HG03064 (cell line): ENCODE results near the gene NCR1.
"Not testable (repeated sequence)": the region's sequence is repeated elsewhere in the genome, so short reads cannot be mapped to it uniquely, and the experiment has no call there.

ENCODE experiments used
- ATAC-seq: cut with Tn5 transposase; IDR thresholded peaks from one replicate; pipeline ENCODE4 v1.9.1; 2021; ENCODE audit warnings: low read depth; ENCODE audit not compliant: unreplicated experiment

The NCR1 gene

DNA sequence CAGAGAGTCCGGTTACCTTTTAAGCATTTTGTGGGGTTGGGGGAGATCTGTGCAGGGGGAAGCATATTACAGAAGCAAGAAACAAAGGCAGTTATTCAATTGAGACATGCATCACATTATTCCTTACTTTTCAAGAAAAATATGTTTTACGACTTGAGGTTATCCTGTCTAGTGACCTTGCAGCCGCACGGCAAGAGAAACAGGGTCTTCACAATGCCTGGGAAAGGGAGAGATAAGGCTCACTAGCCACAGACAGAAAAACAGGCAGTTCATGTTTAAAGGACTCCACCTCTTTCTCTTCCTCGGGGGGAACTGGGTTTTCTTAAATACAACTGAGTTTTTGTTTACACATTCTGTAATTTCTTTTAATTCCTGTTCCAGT is 536 bp upstream of the NCR1 start:
- ATAC-seq, result no peak

DNA sequence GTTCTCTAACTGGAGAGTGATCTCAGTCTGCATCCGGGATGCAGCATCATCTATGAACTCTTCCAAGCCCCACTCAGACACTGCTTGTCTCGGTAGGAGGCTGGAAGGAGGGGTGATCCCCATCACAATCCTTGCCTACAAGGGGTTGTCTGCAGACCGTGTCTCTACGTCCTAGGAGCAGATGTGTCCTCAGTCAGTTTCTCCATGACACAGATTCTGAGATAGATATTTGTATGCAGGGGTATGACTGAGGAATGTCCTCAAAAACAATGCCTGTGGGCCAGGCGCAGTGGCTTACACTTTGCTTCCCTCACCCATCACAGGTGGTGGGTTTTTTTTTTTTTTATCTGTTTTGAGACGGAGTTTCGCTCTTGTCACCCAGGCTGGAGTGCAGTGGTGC is 871 bp downstream of the NCR1 start:
- ATAC-seq, result no peak

DNA sequence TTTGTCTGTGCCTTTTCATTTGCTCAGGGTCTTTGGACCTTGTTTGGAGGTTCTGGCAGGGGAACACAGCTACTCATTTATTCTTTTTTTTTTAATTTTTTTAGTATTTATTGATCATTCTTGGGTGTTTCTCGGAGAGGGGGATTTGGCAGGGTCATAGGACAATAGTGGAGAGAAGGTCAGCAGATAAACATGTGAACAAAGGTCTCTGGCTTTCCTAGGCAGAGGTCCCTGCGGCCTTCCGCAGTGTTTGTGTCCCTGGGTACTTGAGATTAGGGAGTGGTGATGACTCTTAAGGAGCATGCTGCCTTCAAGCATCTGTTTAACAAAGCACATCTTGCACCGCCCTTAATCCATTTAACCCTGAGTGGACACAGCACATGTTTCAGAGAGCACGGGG is 2.0 kb downstream of the NCR1 start:
- ATAC-seq, result not testable (repeated sequence)

DNA sequence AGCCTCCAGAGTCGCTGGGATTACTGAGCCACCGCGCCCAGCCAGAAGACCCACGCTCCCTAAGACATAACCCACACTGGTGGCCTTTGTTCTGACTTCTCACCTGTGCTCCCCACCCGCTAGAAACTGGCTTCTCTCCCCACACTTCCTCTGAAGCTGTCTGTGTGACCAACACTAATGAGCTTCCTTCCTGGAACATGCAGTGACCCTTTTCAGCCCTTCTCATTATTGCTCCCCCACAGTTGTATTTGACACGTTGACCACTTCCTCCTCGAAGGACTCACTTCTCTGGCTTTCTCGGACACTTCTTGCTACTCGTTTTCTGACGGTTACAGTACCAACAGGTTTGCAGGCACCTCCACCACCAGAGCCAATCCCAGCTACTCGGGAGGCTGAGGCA is 10.9 kb downstream of the NCR1 start:
- no peak for ATAC-seq

DNA sequence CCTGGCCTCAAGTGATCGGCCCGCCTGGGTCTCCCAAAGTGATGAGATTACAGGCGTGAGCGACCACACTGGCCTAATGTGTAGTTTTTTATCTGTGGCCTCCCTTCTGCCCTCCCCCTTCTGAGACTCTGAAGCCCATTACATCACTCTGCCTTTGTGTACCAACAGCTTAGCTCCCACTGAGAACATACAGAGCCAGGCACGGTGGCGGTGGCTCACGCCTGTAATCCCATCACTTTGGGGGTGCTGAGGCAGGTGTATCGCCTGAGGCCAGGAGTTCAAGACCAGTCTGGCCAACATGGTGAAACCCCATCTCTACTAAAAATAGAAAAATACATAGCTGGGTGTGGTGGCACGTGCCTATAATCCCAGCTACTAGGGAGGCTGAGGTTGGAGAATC is 12.6 kb downstream of the NCR1 start:
- ATAC-seq, result no peak

DNA sequence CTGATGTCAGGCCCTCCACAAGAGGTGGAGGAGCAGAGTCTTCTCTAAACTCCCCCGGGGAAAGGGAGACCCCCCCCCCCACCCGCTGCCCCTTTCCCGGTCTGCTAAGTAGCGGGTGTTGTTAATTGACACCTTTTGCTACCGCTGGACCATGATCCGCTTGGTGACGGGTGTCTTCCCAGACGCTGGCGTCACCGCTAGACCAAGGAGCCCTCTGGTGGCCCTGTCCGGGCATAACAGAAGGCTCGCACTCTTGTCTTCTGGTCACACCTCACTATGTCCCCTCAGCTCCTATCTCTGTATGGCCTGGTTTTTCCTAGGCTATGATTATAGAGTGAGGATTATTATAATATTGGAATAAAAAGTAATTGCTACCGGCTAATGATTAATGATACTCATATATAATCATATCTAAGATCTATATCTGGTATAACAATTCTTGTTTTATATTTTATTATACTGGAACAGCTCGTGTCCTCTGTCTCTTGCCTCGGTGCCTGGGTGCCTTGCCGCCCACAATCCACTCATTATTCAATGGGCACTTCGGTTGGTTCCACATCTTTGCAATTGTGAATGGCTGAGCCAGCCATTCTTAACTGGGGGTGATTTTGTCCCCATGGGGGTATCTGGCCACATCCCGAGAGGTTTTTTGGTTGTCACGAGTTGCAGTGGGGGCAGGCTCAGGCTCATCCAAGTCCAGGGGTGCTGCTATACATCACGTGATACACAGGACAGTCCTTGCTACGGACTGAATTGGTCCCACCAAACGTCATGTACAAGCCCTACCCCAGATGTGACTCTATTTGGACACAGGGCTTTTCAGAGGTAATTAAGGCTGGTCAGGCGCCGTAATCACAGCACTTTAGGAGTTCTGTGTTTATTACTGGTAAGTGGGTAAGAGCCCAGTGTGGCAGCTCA is 14.0 kb downstream of the NCR1 start:
- not testable (repeated sequence) for ATAC-seq

DNA sequence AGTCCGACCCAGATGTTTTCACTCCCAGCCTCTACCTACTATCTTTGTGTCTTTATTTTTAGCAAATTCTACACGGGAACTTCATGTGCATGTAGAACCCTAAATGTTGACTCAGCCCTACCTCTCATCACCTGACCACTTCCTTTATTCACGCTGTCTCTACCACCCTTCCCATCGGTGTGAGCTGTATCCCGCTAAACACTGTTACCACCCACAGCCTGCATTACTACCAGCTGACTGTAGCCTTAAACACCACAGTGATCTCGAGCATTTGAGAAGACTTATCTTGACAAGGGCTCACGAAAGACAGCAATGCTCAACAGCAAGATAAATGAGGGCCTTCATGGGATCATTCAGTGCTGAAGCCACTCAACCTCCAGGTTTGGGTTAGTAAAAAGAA is 15.1 kb downstream of the NCR1 start:
- no peak for ATAC-seq

DNA sequence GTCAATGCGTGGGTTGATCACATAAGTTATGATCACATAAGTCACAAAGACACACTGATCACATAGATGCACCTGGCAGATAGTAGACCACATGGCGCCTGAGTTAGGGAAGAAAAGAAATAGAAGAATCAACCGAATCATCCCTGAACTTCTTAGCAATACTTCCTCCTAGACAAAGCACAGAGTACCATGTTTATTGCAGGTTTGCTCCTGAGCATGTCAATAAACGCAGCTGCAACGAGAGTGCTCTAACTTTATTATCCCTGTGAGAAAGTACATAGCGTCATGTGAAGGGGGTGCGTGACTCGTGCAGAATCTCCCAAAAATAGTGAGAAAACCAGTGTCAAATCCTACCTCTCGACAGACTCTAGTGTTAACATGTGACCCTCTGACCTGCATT is 17.3 kb downstream of the NCR1 start:
- ATAC-seq, result no peak

DNA sequence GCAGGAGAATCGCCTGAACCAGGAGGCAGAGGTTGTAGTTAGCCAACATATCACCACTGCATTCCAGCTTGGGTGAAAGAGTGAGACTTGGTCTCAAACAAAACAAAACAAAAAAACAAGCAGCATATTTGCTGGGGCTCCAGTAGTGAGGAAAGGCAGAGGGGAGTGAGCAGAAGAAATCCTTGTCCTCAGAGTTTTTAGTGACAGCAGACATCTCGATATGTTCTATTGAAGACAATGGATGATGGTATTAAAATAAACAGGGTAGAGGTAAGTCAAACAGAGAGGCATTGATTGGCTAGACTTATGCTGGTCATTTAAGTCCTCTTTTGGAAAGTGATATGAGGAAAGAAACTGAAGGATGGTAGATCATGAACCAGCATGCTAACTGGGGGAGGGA is 22.4 kb downstream of the NCR1 start:
- no peak for ATAC-seq

DNA sequence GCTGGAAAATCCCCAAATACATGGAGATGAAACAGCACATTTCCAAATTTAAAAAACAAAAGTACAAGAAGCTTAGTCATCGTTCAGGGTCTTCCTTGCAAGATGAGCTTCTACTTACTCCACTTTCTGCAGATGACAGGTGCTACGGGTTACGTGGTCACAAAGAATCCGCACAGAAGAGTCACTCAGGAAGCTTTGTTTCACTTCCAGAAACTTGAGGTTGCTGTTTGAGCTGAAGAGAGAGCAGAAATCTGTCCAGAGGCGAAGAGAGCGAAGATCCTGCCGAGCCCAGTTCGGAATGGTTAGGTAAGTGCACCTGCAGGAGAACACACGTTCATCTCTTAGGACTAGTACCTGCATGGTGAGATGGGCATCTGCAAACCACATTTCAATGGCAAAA is 32.0 kb downstream of the NCR1 start:
- ATAC-seq, result no peak

DNA sequence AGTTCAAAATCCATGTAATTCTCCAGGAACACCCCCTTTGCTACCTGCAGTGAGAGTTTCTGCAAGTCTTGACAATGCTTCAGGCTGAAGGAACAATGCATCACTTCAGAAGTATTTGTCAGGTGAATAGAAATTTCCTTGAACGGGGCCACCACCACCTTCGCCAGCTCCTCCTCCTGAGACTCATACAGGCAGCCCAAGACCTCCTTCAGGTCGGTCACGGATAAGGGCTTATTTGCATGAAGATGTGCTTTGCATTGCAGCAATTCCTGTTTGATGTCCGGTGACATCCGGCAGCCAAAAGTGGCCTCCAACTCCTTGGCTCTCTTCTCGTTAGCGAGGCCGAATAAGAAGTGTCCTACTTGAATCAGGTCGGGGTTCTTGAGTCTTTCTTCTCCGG is 33.0 kb downstream of the NCR1 start:
- no peak for ATAC-seq

DNA sequence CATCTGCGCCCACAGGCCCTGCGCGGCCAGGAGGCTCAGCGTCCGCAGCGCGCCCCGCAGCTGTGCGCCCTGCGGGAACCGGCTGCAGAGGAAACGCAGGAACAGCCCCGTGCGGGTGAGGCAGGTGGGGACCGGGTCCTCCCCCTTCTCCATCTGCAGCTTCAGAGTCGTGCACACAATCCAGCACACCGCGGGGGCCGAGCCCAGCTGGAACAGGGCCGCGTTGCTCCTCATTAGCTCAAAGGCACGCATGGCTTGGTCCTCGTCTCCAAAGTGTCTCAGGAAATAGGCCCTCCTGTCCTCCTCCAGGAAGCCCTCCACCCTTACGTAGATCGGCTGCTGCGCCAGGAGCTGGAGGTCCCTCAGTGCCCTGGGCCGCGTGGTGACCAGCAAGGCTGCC is 33.6 kb downstream of the NCR1 start:
- not testable (repeated sequence) for ATAC-seq

DNA sequence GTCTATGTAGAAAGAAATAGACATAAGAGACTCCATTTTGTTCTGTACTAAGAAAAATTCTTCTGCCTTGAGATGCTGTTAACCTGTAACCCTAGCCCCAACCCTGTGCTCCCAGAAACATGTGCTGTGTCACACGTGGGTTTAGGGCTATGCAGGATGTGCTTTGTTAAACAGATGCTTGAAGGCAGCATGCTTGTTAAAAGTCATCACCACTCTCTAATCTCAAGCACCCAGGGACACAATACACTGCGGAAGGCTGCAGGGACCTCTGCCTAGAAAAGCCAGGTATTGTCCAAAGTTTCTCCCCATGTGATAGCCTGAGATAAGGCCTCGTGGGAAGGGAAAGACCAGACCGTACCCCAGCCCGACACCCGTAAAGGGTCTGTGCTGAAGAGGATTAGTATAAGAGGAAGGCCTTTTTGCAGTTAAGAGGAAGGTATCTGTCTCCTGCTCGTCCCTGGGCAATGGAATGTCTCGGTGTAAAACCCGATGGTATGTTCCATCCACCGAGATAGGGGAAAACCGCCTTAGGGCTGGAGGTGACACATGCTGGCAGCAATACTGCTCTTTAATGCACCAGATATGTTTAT is 37.9 kb downstream of the NCR1 start:
- not testable (repeated sequence) for ATAC-seq

DNA sequence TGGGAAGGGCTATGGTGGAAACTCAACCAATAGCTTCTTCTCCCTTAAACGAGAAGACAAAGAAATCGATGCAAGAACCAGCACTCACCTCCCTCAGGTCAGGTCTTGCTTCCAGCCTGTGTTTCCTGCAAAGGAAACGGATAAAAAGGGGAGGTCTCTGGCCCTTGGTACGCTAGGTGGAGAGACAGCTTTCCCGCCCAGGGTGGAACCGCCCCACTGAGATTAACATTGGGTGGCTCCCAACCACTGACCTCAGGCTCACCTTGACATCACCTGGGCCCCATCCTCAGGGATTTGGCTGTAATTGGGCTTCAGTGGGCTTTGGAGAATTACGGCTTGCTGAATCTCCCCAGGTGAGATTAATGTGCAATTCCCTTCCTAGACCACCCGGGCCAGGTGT is 41.4 kb downstream of the NCR1 start, which contains the start of gene NLRP7:
NLRP7 (minus strand) TSS at position 150 of the 400 bp plus-strand sequence.
- ATAC-seq, result no peak

DNA sequence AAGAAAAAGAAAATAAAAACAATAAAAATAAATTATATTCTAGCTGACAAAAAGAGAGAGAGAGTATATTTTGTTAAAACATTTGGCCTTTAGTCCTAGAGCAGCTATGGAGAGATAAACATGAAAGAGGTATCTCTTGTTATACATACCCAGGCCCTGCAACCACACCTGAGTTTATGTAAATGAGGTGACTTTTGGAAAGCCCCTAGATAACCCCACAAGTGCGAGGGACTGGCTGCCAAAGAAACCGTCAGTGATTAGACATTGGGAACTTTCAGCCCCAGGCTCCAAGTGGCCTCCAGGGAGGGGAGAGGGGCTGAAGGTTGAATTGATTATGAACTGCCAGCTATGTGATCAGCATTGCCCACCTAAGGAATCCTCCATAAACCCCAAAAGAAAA is 43.5 kb downstream of the NCR1 start:
- ATAC-seq, result no peak

DNA sequence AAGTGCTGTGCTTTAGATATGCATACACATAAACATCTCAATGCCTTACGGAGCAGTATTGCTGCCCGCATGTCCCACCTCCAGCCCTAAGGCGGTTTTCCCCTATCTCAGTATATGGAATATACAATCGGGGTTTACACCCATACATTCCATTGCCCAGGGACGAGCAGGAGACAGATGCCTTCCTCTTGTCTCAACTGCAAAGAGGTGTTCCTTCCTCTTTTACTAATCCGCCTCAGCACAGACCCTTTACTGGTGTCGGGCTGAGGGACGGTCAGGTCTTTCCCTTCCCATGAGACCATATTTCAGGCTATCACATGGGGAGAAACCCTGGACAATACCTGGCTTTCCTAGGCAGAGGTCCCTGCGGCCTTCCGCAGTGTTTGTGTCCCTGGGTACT is 44.6 kb downstream of the NCR1 start:
- not testable (repeated sequence) for ATAC-seq

DNA sequence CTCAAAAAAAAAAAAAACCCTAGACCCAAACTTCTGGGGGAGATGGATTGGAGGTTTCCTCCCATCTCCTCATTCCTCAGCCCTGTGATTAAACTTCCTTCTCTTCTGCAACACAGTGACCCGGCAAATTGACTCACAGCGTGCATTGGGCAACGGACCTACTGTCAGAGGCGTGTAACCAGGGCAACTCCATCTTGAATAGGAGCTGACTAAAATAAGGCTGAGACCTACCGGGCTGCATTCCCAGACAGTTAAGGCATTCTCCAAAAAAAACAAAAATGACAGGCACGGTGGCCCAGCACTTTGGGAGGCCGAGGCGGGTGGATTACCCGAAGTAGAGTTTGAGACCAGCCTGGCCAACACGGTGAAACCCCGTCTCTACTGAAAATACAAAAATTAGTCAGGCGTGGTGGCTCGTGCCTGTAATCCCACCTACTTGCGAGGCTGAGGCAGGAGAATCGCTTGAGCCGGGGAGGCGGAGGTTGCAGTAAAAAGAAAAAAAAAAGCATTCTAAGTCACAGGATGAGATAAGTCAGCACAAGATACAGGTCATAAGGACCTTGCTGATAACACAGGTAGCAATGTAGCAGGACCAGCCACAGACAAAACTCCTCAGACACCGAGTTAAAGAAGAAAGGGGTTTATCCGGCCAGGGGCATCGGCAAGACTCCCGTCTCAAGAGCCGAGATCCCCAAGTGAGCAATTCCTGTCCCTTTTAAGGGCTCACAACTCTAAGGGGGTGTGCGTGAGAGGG is 46.8 kb downstream of the NCR1 start:
- ATAC-seq, result no peak

DNA sequence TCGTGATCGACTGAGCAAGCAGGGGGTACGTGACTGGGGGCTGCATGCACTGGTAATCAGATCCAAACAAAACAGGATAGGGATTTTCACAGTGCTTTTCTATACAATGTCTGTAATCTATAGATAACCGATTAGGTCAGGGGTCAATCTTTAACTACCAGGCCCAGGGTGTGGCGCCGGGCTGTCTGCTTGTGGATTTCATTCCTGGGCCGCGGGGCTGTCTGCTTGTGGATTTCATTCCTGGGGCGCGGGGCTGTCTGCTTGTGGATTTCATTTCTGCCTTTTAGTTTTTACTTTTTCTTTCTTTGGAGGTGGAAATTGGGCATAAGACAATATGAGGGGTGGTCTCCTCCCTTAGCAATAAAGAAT is 47.4 kb downstream of the NCR1 start:
- not testable (repeated sequence) for ATAC-seq

DNA sequence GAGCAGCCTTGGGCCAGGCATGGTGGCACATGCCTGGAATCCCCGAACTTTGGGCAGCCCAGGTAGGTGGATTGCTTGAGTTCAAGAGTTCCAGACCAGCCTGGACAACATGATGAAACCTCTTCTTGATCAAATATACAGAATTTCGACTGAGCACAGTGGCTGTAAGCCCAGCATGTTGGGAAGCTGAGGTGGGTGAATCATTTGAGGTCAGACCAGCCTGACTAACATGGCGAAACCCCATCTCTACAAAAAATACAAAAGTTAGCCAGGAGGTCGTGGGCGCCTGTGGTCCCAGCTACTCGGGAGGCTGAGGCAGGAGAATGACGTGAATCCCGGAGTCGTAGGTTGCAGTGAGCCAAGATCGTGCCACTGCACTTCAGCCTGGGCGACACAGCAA is 49.4 kb downstream of the NCR1 start:
- ATAC-seq, result no peak

DNA sequence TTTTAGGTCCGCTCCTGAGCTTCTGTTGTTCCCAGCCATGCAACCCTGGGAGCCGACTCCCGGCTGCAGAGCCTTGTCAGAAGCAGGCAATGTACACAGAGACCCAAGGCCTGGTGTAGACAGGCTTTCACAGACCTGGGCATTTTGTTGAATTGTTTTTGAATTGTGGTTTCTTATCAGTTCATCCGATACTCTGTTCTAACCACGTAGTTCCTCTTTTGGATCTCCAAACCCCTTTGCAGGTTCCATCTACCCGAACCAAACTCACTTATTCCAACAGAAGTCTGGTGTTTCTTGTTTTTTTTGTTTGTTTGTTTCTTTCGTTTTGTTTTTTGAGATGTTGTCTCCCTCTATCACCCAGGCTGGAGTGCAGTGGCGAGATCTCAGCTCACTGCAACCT is 53.9 kb downstream of the NCR1 start:
- no peak for ATAC-seq
